H7 (cell line): Measurements from ENCODE around the gene MYMK. TPM values are rescaled to one million over a fixed set of nuclear protein-coding genes. Genes with fewer than 3 reads are reported as not detected.

ENCODE experiments used
- DNase-seq: peaks from one replicate; pipeline ENCODE4 v3.0.0; 2012
- H3K27me3 ChIP-seq: 2 replicates; pipeline ENCODE4 v1.6.0; 2011; ENCODE audit warnings: mild to moderate bottlenecking, low read length; ENCODE audit not compliant: control insufficient read depth, insufficient read depth
- H3K36me3 ChIP-seq: replicated peaks from 2 replicates; pipeline ENCODE4 v1.5.1; 2011; ENCODE audit warnings: low read length; ENCODE audit not compliant: control insufficient read depth, insufficient read depth
- H3K4me3 ChIP-seq: 2 replicates; pipeline ENCODE4 v1.5.1; 2011; ENCODE audit warnings: low read depth, mild to moderate bottlenecking, control low read depth, low read length, moderate library complexity; ENCODE audit not compliant: insufficient read depth
- total RNA-seq: library from RNA; depleted of rRNA; stranded (reverse); fragments of >200 nt; shearing (Covaris generic); gene quantifications from 2 replicates; pipeline ENCODE4 v1.2.3, GENCODE V29; 2014

Gene MYMK
- total RNA-seq, 1 experiment from 2014 or later: not detected

- H3K4me3 ChIP-seq: no peak overlapping the region
- DNase-seq: no peak
- H3K36me3 ChIP-seq: no peaks in the 10 kb centered on the region
- H3K27me3 ChIP-seq: no peaks in the 10 kb centered on the region
Measured at GRCh38 chr9:133546287-133546680, 21.5 kb upstream of the MYMK start.

- DNase-seq: peak; percentile 64
- Histone ChIP-seq H3K27me3 (no peaks in the 10 kb centered on the region), H3K4me3 (no peak overlapping the region), H3K36me3 (no peaks in the 10 kb centered on the region)
Measured at GRCh38 chr9:133545494-133546286, 20.9 kb upstream of the MYMK start.

- H3K4me3 ChIP-seq: no peak overlapping the region
- H3K27me3 ChIP-seq: no peaks in the 10 kb centered on the region
- DNase-seq: no peak
- no peaks in the 10 kb centered on the region for H3K36me3 ChIP-seq
Measured at GRCh38 chr9:133543772-133544467, 19.2 kb upstream of the MYMK start.

DNA sequence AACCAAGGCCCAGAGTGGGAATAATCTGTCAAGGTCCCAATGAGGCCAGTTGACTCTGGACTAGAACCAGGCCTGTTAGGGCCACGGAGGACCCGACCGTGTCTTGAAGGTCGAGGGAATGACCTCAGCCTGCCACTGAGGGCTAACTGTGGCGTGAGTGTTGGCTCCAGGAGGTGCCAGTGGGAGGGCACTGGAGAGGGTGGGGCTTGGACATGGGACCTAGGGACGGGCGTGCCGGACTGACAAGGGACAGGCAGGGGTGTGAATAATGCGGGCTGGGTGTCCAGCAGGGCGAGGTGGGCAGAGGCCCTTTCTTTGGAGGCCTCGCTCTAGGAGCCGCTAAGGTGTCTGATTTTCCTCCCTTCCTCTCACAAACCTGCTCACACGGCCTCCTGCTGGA lies 17.2 kb upstream of the MYMK start:
- DNase-seq: no peak
- Histone ChIP-seq H3K27me3 (no peaks in the 10 kb centered on the region), H3K4me3 (no peak overlapping the region), H3K36me3 (no peaks in the 10 kb centered on the region)

DNA sequence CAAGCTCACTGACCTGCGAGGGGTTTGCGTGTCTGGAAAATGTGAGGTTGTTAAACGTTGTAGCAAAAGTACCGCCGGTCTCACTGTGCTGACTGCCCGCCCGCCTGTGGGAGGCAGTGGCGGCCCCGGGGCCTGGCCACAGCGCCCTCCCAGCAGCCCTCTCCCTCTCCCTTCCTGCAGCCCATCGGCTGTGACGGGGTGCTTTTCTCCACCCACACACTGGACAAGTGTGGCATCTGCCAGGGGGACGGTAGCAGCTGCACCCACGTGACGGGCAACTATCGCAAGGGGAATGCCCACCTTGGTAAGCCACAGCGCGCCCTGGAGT lies 15.9 kb upstream of the MYMK start:
- DNase-seq: peak; percentile 92
- H3K27me3 ChIP-seq: no peaks in the 10 kb centered on the region
- H3K4me3 ChIP-seq: no peak overlapping the region
- H3K36me3 ChIP-seq: no peaks in the 10 kb centered on the region

- DNase-seq: peak; percentile 67
- Histone ChIP-seq H3K4me3 (no peak overlapping the region), H3K27me3 (no peaks in the 10 kb centered on the region; the same call in 1 of the 2 replicates), H3K36me3 (no peaks in the 10 kb centered on the region)
Measured at GRCh38 chr9:133539991-133540697, 15.4 kb upstream of the MYMK start.

DNA sequence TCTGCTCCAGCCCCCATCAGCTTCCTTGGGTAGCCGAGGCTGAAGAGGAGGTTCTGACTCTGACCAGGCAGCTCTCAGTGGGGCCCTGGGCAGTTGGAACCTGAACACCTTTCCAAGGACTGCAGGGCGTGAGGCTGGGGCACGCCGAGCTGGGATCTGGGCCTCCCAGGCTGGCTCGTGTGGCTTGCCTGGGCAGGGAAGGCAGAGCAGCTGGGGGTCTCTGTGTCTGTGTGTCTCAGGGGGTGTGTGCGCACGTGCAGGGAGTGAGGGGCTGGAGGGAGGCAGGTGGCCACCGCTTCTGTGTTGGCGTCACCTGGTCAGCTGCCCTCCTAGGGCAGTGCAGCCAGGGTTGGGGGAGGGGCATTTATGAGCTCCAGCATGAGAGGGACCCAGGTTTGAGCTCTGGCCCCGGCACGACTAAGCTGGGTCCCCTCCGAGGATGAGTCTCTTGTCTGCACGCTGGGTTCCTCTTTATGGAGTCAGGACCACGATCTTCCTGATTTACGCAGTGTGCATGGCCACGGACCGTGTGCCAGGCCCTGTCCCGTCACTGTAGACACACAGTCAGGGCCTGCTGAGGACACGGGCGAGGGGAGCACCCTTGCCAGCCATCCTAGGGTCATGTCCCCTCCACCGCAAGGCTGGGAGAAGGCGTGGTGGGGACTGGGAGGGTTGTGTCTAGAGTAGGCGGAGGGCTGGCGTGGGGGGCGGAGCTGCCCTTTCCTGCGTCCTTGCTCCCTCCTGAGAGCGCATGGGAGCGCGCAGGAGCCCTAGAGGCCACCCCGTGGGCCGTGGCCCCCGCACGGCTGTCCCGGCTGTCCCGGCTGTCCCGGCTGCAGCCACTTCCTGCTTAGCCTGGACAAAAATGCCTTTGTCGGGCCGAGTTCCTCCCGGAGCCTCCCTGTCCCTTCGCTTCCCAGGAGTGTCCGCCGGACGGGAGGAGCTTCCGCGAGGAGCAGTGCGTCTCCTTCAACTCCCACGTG lies 14.4 kb upstream of the MYMK start:
- no peak overlapping the region for H3K4me3 ChIP-seq
- peak; percentile 84 for DNase-seq
- H3K27me3 ChIP-seq: no peaks in the 10 kb centered on the region; the same call in 1 of the 2 replicates
- H3K36me3 ChIP-seq: no peaks in the 10 kb centered on the region

DNA sequence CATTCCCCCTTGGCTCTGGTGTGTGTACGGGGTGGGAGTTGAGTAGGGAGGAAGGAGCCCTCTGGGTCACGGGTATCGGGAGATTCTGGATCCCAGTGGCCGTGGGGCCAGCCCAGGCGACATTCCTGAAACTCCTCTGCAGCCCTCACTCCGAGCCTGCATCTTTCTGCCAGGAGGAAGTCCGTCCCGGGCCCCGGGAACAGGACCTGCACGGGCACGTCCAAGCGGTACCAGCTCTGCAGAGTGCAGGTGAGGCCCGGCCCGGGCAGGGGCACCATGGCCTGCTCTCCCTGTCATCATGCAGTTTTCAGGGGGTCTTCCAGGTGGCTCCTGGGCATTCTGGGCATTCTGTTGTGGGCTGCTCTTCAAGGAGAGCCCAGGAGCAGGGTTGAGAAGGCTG lies 13.4 kb upstream of the MYMK start:
- H3K36me3 ChIP-seq: no peaks in the 10 kb centered on the region
- DNase-seq: no peak
- peaks cover 1% of the 10 kb centered on the region; the same call in 1 of the 2 replicates for H3K27me3 ChIP-seq
- no peak overlapping the region for H3K4me3 ChIP-seq

- DNase-seq: no peak
- H3K27me3 ChIP-seq: peaks cover 1% of the 10 kb centered on the region; the same call in 1 of the 2 replicates
- no peaks in the 10 kb centered on the region for H3K36me3 ChIP-seq
- no peak overlapping the region for H3K4me3 ChIP-seq
Measured at GRCh38 chr9:133537257-133537656, 12.5 kb upstream of the MYMK start.

GRCh38 chr9:133536536-133536935 lies 11.8 kb upstream of the MYMK start:
- Histone ChIP-seq H3K36me3 (no peaks in the 10 kb centered on the region), H3K4me3 (no peak overlapping the region), H3K27me3 (peaks cover 1% of the 10 kb centered on the region; the same call in 1 of the 2 replicates)
- no peak for DNase-seq

DNA sequence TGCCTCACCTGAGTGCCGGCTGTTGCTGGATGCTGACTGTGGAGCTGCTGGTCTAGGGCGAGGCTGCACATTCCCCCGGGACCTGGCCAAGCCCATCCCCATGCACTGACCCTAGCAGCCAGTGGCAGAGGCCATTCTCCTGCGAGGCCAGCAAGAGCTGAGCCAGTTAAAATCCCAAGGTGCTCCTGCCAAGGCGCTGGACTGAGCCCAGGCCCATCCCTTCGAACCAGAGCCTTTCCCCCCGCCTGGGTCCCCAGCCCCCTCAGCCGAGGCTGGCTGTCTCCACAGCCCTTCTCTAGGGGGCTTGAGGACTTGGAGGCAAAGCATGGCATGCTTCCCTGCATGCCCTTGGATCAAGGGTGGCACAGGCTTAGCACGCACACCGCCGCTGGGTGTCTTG lies 11.3 kb upstream of the MYMK start:
- no peak overlapping the region for H3K4me3 ChIP-seq
- peaks cover 1% of the 10 kb centered on the region; the same call in 1 of the 2 replicates for H3K27me3 ChIP-seq
- H3K36me3 ChIP-seq: no peaks in the 10 kb centered on the region
- peak; percentile 55 for DNase-seq

DNA sequence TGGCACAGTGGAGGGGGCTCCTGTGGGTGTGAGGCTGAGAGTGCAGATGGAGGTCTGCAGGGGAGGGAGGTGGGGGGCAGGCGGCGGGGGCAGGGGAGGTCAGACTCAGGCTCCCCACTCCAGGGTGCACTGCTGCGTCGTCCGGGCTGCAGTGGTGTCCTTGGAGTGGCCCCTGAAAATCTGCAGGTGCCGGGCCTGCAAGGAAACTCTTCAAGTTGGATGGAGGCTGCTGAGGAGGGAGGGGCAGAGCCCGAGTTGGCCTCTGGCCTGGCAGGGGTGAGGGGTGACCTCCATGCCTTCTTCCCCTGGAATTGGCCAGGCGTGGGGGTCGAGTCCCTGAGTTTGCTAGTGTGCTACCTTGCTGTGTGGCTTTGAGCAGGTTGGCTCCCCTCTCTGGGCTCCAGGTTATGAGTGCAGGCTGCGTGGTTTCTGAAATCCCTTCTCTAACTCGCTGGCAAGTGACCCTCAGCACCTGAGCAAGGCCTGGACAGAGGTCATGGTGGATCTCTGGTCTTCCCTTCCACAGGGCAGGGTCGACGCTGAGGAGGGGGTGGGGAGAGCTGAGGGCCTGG lies 10.6 kb upstream of the MYMK start:
- Histone ChIP-seq H3K27me3 (peaks cover 1% of the 10 kb centered on the region; the same call in 1 of the 2 replicates), H3K4me3 (no peak overlapping the region; the same call in 1 of the 2 replicates), H3K36me3 (no peaks in the 10 kb centered on the region)
- DNase-seq: peak; percentile 62

DNA sequence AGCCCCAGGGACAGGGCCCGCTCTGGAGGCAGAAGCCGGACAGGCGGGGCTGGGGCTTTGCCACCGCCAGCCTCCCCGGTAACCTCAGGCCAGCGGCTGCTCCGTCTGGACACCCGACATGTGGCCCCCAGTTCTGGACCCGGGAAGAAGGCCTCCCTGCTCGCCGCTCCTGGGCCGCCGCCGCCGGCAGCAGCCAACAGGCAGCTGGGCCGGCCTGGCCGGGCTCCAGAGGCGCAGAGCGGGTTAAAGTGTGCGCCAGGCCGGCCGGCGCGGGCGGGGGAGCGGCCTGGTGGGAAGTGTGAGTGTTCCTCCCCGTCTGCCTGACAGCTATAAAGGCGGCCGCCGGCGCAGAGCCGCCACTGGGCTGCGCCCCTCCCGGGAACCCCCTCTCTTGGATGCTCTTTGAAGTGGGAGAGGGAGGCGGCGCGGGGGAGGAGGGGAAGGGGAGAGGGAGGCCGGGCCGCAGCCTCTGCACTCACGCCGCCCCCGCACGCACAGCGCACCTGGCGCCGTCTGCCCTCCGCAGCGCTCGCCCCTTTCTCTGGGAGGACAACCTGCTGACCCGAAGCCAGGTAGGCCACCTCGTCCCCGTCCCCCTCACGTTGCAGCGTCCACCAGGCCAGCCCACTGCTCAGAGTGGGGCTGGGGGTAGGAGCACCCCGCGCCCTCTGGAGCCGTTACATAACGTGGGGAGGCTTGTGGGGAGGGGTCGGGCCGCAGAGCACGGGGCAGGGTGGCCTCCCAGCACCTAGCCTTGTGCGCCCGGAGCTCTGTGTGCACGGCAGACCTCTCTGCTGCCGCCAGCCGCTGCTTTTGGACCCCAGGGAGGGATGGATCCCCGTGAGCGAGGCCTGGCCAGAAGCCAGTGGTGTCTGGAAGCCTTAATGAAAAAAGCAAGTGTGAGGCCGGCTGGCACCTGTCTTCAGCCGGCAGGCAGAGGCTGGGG lies 9.9 kb upstream of the MYMK start, which contains the start of gene ADAMTSL2:
TSS of gene ADAMTSL2 (plus strand) at position 359 of the 946 bp plus-strand sequence. CDS start 2,009 bp downstream, outside the sequence.
- Histone ChIP-seq H3K27me3 (peaks cover 1% of the 10 kb centered on the region; the same call in 1 of the 2 replicates), H3K4me3 (peak within 1 kb of the TSS; percentile 25; the same call in 1 of the 2 replicates), H3K36me3 (no peaks in the 10 kb centered on the region)
- peak; percentile 92 for DNase-seq
